Stimulated activated CD4-positive, alpha-beta T cell treated with anti-CD3 and anti-CD28 coated beads, Interleukin-1b, Interleukin-23, amount 100 ng/mL, for 4 hours (primary cell): ENCODE data around the gene IL1RL2.

ENCODE experiments used
- DNase-seq, 2 donors: peaks; one replicate each; pipeline ENCODE4 v3.0.0-alpha.2; 2020; ENCODE audit warnings: low read depth in 2 of 2

Gene IL1RL2

DNA sequence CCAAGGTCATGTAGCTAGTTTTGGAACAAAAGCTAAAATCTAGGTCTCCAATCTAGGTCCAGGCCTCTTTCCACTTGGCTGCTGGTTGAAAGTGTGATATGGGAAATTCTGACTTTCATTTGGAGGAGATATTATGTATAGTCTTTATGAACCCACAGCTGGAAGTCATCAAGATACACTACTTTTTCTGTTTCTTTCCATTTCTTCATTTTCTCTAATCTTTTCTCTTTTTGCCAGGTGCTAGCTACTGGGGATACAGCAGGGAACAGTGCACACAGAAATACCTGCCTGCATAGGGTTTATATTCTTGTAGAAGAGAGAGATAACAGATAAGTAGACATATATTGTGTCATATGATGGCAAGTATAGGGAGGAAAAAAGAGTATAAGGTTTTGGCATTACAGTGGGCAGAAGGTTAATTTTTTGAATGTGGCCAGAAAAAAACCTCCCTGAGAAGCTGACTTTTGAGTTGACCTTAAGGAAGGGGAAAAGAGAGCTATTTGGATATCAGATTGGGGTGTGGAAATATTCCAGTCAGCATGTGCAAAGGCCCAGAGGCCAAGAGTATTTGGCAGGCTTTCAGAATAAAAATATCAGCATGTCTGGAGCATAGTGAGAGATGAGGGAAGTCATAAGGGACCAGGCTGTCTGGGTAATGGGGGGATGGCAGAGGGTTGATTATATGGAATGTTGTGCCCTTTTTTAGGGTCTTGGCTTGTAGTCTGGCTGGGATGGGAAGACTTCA, 28.6 kb upstream of the IL1RL2 start:
- no peak for DNase-seq

GRCh38 chr2:102159295-102159694, 27.5 kb upstream of the IL1RL2 start:
- no peak for DNase-seq

- DNase-seq, result no peak
Observed at GRCh38 chr2:102166189-102166845, 20.5 kb upstream of the IL1RL2 start.

GRCh38 chr2:102168026-102168771, 18.6 kb upstream of the IL1RL2 start:
- no peak for DNase-seq

GRCh38 chr2:102171946-102172345, 14.9 kb upstream of the IL1RL2 start:
- DNase-seq, result no peak

DNA sequence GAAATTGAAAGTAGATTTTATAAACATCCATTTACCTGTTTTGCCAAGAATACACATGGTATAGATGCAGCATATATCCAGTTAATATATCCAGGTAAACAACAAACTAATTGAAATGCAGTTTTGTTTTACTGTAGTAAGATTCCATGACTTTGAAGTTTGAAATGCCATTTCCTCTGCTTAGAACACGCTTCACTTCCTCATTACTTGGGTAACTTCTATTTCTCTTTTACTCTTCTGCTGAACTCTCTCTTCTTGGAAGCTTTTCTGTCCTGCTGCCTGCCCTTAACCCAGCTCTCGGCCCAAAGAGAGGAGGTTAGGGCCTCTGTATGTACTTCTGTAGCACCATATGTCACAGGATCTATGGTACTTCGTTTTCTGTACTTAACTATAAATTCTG, 14.1 kb upstream of the IL1RL2 start:
- DNase-seq, result no peak

GRCh38 chr2:102176172-102176571, 10.7 kb upstream of the IL1RL2 start:
- no peak for DNase-seq

DNA sequence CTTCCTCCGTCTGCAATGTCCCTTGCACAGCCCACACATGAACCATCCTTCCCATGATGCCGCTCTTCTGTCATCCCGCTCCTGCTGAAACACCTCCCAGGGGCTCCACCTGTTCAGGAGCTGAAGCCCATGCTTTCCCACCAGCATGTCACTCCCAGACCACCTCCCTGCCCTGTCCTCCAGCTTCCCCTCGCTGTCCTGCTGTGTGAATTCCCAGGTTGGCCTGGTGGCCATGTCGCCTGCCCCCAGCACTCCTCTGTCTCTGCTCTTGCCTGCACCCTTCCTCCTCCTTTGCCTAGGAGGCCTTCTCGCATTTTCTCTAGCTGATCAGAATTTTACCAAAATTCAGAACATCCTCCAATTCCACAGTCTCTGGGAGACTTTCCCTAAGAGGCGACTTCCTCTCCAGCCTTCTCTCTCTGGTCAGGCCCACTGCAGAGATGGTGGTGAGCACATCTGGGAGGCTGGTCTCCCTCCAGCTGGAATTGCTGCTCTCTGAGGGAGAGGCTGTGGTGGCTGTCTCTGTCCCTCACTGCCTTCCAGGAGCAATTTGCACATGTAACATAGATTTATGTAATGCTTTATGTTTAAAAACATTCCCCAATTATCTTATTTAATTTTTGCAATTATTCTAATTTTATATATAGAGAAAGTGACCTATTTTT, 8.9 kb upstream of the IL1RL2 start:
- no peak for DNase-seq

- no peak for DNase-seq
Observed at GRCh38 chr2:102179061-102179460, 7.8 kb upstream of the IL1RL2 start.

DNA sequence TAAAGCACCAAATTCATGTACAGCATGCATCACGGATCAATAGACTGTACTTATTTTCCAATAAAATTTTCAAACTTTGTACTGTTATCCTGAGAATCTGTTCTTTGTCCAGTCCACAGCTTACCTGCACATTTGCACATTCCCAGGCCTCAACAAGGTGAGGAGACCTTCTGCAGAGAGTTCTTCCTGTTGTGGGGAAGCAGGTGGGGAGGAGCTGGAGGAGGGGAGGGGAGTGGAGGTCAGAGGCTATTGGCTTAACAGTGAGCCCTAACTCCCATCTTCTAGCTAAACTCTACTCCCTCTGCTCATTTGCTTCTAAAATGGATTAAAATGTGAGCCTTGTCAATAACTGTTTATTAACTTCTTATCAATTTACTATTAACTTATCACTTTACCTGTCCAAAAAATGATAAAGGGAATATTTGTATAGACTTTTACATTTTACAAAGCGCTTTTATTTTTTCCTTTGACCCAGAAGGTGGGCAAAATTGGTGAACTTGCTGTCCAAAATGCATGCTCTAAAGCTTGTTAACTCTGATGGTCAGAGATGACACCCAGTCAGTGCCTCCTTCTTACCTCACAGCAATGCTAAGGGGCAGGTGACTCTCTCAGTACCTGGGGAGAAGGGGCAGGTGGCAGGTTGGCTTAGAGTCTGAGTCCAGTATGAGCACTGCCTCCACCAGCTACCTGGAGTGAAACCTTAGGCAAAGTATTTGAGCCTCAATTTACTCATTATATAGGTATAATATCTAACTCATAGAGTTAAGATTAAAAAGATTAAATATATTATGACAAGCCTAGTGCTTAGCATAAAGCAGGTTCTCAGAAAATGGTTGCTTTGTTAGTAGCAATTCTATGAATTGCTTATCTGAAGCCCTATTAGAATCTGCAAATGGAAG, 6.8 kb upstream of the IL1RL2 start:
- DNase-seq, result no peak

DNA sequence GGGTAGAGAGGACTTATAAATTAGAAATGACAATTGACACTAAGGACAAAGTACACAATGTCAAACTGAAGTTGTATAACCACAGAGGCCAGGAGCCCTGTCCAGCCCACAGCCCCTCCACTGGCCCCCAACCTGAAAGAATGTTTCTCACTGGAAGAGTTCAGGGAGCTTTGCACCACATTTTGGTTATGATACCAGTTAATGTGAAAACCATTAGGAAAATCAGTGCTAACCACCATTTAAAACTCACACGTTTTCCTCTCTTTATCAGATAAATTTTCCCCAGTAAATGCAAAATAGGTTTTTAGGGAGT, 6.2 kb upstream of the IL1RL2 start:
- no peak for DNase-seq

- no peak for DNase-seq
Observed at GRCh38 chr2:102181376-102181775, 5.4 kb upstream of the IL1RL2 start.

DNA sequence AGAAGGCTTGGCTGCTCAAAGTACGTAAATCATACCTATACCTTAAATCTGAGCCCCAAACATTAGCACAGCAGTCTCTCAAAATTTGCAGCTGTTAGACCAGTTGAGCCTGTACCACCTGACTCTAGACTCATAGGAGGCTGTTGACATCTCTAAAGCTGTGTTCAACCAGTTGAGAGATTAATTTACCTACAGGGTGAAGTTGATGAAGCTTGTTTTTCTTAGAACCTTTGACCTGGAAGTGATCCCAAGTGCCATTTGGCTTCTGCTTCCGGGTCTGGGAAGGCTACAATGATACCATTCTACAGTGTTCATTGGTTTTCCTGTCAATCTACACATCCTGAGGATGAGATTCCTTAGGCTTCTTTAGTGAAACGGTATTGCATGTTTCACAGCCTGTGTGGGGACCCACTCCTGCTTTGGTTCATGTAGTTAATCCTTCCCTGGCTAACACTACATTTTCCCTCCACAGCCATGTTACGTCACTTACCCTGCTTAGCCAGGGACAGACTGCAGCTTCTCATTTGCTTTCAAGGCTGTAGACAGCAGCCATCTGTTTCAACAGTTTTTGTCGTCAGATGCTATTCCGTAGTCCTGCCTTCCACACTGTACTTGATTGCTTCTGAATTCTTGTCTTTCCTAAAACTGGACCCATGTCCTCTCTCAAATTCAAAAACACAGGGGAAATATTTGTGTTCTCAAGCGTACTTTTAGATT, 4.7 kb upstream of the IL1RL2 start:
- DNase-seq, result no peak

GRCh38 chr2:102184018-102184417, 2.8 kb upstream of the IL1RL2 start:
- DNase-seq, result no peak

DNA sequence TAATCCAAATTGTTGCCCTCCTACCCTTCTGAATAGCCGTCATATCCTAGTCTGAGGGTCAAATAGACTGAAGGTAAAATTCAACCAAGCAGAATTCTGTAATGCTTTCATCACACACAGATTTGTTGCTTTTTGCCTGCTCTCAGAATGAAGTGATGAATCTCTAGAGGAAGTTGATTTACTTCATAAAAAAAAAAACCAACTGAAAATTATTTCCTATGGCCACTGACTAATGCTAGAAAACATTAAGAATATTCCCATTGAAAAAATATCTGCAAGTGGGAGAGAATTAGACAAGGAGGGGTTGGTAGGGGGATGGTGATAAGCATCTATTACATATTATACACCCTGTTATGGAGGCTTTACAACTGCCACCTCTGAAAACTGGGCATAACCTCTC, 2.3 kb upstream of the IL1RL2 start:
- no peak for DNase-seq

GRCh38 chr2:102185347-102185746, 1.5 kb upstream of the IL1RL2 start:
- no peak for DNase-seq

DNA sequence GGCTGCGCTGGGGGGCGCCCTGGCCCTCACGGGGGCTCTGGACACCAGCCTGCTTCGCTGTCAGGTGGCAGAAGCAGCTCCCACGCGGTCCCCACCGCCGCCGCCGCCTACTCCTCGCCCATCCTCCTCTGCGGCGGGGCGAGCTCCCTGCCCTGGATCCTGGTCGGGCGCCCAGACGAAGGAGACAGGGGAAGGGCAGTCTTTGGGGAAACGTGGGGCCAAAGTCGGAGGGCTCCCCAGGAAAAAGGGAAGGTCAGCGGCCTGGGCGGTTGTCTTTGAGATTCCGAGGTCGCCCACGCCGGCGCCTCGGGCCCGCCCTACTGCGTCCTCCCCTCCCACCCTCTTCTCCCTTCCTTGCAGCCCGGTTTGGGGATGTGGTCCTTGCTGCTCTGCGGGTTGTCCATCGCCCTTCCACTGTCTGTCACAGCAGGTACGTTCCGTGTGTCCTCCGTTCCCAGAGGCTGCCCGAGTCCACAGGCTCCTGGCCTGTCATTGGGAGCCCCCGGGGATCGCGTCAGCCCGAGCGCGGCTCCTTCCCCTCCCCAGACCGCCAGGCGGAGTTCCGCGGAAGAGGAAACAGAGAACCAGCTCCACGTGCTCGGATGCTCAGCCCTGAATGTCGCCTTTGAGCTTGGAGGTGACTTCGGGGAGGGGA, 800 bp downstream of the IL1RL2 start:
- peak; percentile 50 to 53 for DNase-seq

GRCh38 chr2:102190430-102191107, 3.7 kb downstream of the IL1RL2 start:
- no peak for DNase-seq

DNA sequence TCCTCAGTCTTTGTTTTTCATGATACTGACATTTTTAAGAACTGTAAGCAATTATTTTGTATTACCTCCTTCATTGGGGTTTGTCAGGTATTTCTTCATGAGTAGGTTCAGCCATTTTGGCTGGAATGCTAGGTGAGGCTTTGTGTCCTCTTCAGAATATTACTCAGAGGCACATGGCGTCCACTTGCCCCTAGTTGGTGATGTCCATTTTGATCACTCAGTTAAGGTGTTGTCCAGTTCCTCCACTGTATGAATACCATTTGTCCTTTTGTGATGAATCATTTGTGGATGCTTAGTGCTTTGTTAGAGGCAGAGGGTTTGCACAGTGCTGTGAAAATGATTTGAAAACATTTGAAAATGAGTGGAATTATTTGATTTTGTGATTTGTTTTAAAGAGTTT, 4.7 kb downstream of the IL1RL2 start:
- no peak for DNase-seq

- DNase-seq, result no peak
Observed at GRCh38 chr2:102193074-102193473, 6.3 kb downstream of the IL1RL2 start.
